ENCODE measurements around the gene CD3E. TPM values are rescaled to one million over a fixed set of nuclear protein-coding genes. Genes with fewer than 3 reads are reported as not detected.

CD3E gene
- total and polyA plus RNA-seq, 2 of the 13 experiments (the other 11 are each of a cell fraction or from before 2014, with no cell fraction given) = not detected

GRCh38 chr11:118263695-118264568 is 40.6 kb upstream of the CD3E start, which contains the start of gene MPZL2 (continued):
- TF ChIP-seq ZBTB40 (IDR thresholded peaks at IDR 0.05) = no peak
- TF ChIP-seq ZBTB40 (CRISPR knock-in tag; IDR thresholded peaks at IDR 0.05) = no peak
- 0 out of 2 replicates have a peak, but pooled peaks have one; percentile 16 for TF ChIP-seq ZNF232 (CRISPR knock-in tag; IDR thresholded peaks at IDR 0.05; ENCODE audit: borderline replicate concordance)
- no peak; the same call in 1 of the 2 replicates for TF ChIP-seq ZSCAN21 (CRISPR knock-in tag; IDR thresholded peaks at IDR 0.05; ENCODE audit: borderline replicate concordance)
- no peak for TF ChIP-seq ZSCAN25 (CRISPR knock-in tag; IDR thresholded peaks at IDR 0.05)
- TF ChIP-seq SKIL (CRISPR knock-in tag; IDR thresholded peaks at IDR 0.05; ENCODE audit: borderline replicate concordance) = no peak
- TF ChIP-seq ZNF782 (CRISPR knock-in tag; IDR thresholded peaks at IDR 0.05; ENCODE audit: borderline replicate concordance) = no peak
- TF ChIP-seq ZNF101 (CRISPR knock-in tag; IDR thresholded peaks at IDR 0.05; ENCODE audit: borderline replicate concordance, low read depth) = no peak
- no peak for TF ChIP-seq KMT2A (CRISPR knock-in tag; IDR thresholded peaks at IDR 0.05)
- TF ChIP-seq NFIC (IDR thresholded peaks at IDR 0.05; ENCODE audit: low read length) = no peak
- peak; percentile 49; the same call in 1 of the 2 replicates for TF ChIP-seq ZNF788 (CRISPR knock-in tag; IDR thresholded peaks at IDR 0.05; ENCODE audit: borderline replicate concordance)
- TF ChIP-seq ZNF350 (CRISPR knock-in tag; IDR thresholded peaks at IDR 0.05; ENCODE audit: borderline replicate concordance, low read depth) = peak; percentile 36; the same call in 1 of the 2 replicates
- no peak for TF ChIP-seq REXO4 (CRISPR knock-in tag; IDR thresholded peaks at IDR 0.05; ENCODE audit: borderline replicate concordance)
- no peak for TF ChIP-seq MAZ (IDR thresholded peaks at IDR 0.05; ENCODE audit: borderline replicate concordance, low read depth, low read length)
- peak; percentile 62; the same call in 1 of the 2 replicates for TF ChIP-seq MAZ (CRISPR knock-in tag; IDR thresholded peaks at IDR 0.05; ENCODE audit: low read depth)
- no peak for TF ChIP-seq SRSF1 (optimal IDR thresholded peaks at IDR 0.05; ENCODE audit: low read depth, low read length)
- no peak for TF ChIP-seq SMARCC2 (IDR thresholded peaks at IDR 0.05)
- no peak for TF ChIP-seq NONO (IDR thresholded peaks at IDR 0.05)
- TF ChIP-seq NONO (CRISPR knock-in tag; conservative IDR thresholded peaks at IDR 0.05) = no peak
